Measurements from ENCODE around the gene ALPI. TPM values are rescaled to one million over a fixed set of nuclear protein-coding genes. Genes with fewer than 3 reads are reported as not detected.

The ALPI gene
- total RNA-seq, 1 experiment from 2014 or later, result not detected

DNA sequence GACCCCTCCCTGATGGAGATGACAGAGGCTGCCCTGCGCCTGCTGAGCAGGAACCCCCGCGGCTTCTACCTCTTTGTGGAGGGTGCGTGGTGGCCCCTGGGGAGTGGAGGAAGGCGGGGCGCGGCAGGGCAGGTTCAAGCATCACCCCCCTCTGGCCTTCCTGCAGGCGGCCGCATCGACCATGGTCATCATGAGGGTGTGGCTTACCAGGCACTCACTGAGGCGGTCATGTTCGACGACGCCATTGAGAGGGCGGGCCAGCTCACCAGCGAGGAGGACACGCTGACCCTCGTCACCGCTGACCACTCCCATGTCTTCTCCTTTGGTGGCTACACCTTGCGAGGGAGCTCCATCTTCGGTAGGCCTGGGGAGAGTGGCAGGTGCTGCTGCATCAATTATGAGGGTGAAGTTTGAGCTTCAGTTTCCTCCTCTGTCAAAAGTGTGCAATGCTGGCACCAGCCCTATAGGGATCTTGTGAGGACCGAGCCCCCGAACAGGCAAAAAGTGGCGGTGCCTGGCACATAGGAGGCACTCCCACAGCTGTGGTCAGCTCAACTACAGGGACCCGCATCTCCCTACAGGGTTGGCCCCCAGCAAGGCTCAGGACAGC, 2.2 kb downstream of the ALPI start:
- in situ Hi-C loops (cut with HindIII; ENCODE audit: low pct_unique_long_range_greater_than_20kb, low sequenced_read_pairs), result no loop called here
- no peak for DNase-seq (ENCODE audit: low read depth, low spot score)
- H3K27me3 ChIP-seq (ENCODE audit: control insufficient read depth, insufficient read depth, low read length), result no peaks in the 10 kb centered on the region; the same call in 1 of the 2 replicates
- peak; percentile 25; the same call in 1 of the 2 replicates for ATAC-seq
- ChIA-PET CTCF (interaction anchor here (0.6 kb wide), 1 partner anchor 660 kb away, joined by 5 read pairs; no protein-coding TSS in a partner anchor), POLR2A (no interaction called here)
- no peaks in the 10 kb centered on the region for H3K4me1 ChIP-seq (ENCODE audit: control insufficient read depth, insufficient read depth, low read length)
- H3K9me3 ChIP-seq (ENCODE audit: control insufficient read depth, insufficient read depth, low read depth, low read length), result no peaks in the 10 kb centered on the region
- intact Hi-C loops (cut with micrococcal nuclease; ENCODE audit: unreplicated experiment), result no loop called here
- H3K4me3 ChIP-seq (ENCODE audit: low read depth in 2 of 2, low read length in 2 of 2), result no peak overlapping the region
- no peak for TF ChIP-seq TCF7L2 (IDR thresholded peaks at IDR 0.05; ENCODE audit: low read depth, low read length)
- no peak for TF ChIP-seq REST (IDR thresholded peaks at IDR 0.05; ENCODE audit: insufficient read depth in 1 of 2, low read depth in 2 of 2, low read length in 1 of 2)
- TF ChIP-seq POLR2AphosphoS5 (IDR thresholded peaks at IDR 0.05; ENCODE audit: low read depth, low read length), result no peak
- no peak for TF ChIP-seq SIN3A (IDR thresholded peaks at IDR 0.05; ENCODE audit: borderline replicate concordance, insufficient read depth, low read depth, low read length)
- TF ChIP-seq, protein P1, sequence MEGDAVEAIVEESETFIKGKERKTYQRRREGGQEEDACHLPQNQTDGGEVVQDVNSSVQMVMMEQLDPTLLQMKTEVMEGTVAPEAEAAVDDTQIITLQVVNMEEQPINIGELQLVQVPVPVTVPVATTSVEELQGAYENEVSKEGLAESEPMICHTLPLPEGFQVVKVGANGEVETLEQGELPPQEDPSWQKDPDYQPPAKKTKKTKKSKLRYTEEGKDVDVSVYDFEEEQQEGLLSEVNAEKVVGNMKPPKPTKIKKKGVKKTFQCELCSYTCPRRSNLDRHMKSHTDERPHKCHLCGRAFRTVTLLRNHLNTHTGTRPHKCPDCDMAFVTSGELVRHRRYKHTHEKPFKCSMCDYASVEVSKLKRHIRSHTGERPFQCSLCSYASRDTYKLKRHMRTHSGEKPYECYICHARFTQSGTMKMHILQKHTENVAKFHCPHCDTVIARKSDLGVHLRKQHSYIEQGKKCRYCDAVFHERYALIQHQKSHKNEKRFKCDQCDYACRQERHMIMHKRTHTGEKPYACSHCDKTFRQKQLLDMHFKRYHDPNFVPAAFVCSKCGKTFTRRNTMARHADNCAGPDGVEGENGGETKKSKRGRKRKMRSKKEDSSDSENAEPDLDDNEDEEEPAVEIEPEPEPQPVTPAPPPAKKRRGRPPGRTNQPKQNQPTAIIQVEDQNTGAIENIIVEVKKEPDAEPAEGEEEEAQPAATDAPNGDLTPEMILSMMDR (IDR thresholded peaks at IDR 0.05), result no peak
- H3K36me3 ChIP-seq (ENCODE audit: control insufficient read depth, insufficient read depth, low read length), result no peaks in the 10 kb centered on the region
- H3K27ac ChIP-seq (ENCODE audit: low read length), result no peak overlapping the region
- no TSS peak for BruUV-seq (replicated peaks)

DNA sequence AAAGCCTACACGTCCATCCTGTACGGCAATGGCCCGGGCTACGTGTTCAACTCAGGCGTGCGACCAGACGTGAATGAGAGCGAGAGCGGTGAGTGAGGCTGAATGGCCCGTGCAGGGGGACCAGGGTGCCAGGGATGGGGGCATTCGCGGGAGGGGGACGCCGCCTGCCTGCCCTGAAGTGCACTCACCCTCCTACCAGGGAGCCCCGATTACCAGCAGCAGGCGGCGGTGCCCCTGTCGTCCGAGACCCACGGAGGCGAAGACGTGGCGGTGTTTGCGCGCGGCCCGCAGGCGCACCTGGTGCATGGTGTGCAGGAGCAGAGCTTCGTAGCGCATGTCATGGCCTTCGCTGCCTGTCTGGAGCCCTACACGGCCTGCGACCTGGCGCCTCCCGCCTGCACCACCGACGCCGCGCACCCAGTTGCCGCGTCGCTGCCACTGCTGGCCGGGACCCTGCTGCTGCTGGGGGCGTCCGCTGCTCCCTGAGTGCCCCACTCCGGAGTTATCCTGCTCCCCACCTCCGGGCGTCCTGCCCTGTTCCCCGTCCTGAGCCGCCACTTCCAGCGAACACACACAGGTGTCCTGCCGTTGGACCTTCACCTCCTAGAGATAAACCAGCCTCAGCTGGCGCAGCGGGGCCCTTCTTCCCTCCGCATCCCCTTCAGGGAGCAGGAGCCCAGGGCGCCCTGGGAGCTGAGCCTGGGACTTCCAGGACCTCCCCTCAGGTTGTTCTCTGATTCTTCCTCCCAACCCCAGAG, 2.9 kb downstream of the ALPI start:
- BruUV-seq (replicated peaks), result no TSS peak
- Histone ChIP-seq H3K27me3 (ENCODE audit: control insufficient read depth, insufficient read depth, low read length) (no peaks in the 10 kb centered on the region; the same call in 1 of the 2 replicates), H3K4me3 (ENCODE audit: low read depth in 2 of 2, low read length in 2 of 2) (no peak overlapping the region), H3K36me3 (ENCODE audit: control insufficient read depth, insufficient read depth, low read length) (no peaks in the 10 kb centered on the region), H3K4me1 (ENCODE audit: control insufficient read depth, insufficient read depth, low read length) (no peaks in the 10 kb centered on the region), H3K9me3 (ENCODE audit: control insufficient read depth, insufficient read depth, low read depth, low read length) (no peaks in the 10 kb centered on the region), H3K27ac (ENCODE audit: low read length) (no peak overlapping the region)
- DNase-seq (ENCODE audit: low read depth, low spot score), result no peak
- CTCF ChIA-PET, result no interaction called here
- ATAC-seq, result no peak
- intact Hi-C loops (cut with micrococcal nuclease; ENCODE audit: unreplicated experiment), result no loop called here
- TF ChIP-seq TCF7L2 (IDR thresholded peaks at IDR 0.05; ENCODE audit: low read depth, low read length) (no peak), REST (IDR thresholded peaks at IDR 0.05; ENCODE audit: insufficient read depth in 1 of 2, low read depth in 2 of 2, low read length in 1 of 2) (no peak), SIN3A (IDR thresholded peaks at IDR 0.05; ENCODE audit: borderline replicate concordance, insufficient read depth, low read depth, low read length) (no peak), POLR2AphosphoS5 (IDR thresholded peaks at IDR 0.05; ENCODE audit: low read depth, low read length) (no peak)
- TF ChIP-seq, protein P1 (IDR thresholded peaks at IDR 0.05), result no peak
- POLR2A ChIA-PET, result no interaction called here
- in situ Hi-C loops (cut with HindIII; ENCODE audit: low pct_unique_long_range_greater_than_20kb, low sequenced_read_pairs), result no loop called here
